ENCODE measurements around the gene BRK1.
"Not testable (repeated sequence)": the region's sequence is repeated elsewhere in the genome, so short reads cannot be mapped to it uniquely, and the experiment has no call there.

Gene BRK1

DNA sequence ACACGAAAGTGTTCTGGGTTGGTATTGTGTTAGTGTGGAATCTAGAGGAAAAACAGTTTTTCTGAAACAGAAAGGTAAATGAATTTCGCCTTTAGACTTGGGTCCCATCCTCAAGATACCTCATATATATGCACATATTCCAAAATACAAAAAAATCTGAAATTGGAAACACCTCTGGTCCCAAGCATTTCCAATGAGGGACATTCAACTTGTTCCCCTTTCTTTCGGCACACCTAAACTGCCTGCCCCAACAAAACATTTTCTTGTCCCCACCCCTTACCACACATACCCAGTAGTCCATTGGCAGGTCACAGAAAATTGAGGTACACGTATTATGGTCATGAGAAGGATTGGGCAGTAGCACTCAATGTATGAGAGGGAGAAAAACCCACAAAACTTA is 40.2 kb downstream of the BRK1 start:
- H4K20me1 ChIP-seq (ENCODE audit: insufficient read depth, low read length): no peaks in the 10 kb centered on the region
- H3K4me3 ChIP-seq (ENCODE audit: low read depth, low read length, poor library complexity, severe bottlenecking): no peak overlapping the region
- no peaks in the 10 kb centered on the region for H3K79me2 ChIP-seq (ENCODE audit: insufficient read depth, low read length)
- H3K27ac ChIP-seq (ENCODE audit: low read depth, low read length, poor library complexity, severe bottlenecking): no peak overlapping the region
- TF ChIP-seq, protein P1, sequence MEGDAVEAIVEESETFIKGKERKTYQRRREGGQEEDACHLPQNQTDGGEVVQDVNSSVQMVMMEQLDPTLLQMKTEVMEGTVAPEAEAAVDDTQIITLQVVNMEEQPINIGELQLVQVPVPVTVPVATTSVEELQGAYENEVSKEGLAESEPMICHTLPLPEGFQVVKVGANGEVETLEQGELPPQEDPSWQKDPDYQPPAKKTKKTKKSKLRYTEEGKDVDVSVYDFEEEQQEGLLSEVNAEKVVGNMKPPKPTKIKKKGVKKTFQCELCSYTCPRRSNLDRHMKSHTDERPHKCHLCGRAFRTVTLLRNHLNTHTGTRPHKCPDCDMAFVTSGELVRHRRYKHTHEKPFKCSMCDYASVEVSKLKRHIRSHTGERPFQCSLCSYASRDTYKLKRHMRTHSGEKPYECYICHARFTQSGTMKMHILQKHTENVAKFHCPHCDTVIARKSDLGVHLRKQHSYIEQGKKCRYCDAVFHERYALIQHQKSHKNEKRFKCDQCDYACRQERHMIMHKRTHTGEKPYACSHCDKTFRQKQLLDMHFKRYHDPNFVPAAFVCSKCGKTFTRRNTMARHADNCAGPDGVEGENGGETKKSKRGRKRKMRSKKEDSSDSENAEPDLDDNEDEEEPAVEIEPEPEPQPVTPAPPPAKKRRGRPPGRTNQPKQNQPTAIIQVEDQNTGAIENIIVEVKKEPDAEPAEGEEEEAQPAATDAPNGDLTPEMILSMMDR (IDR thresholded peaks at IDR 0.05; ENCODE audit: low read length): no peak
- no peak for TF ChIP-seq EZH2 (IDR thresholded peaks at IDR 0.05; ENCODE audit: borderline replicate concordance, low read length)
- H3K36me3 ChIP-seq (ENCODE audit: insufficient read depth, low read length): peaks cover 30% of the 10 kb centered on the region
- H3F3A ChIP-seq (ENCODE audit: insufficient read depth, low read length): no peaks in the 10 kb centered on the region
- H2AFZ ChIP-seq (ENCODE audit: low read length): no peak overlapping the region
- no peaks in the 10 kb centered on the region for H3K9me3 ChIP-seq (ENCODE audit: low read length)
- no peak overlapping the region for H3K9ac ChIP-seq (ENCODE audit: low read length)
- H3K27me3 ChIP-seq (ENCODE audit: insufficient read depth, low read length): no peaks in the 10 kb centered on the region
- no peaks in the 10 kb centered on the region for H3K4me1 ChIP-seq (ENCODE audit: insufficient read depth, low read length, severe bottlenecking)
- H3K9me2 ChIP-seq (ENCODE audit: low read depth, low read length): no peaks in the 10 kb centered on the region
- no peak overlapping the region for H3K4me2 ChIP-seq (ENCODE audit: low read length)

DNA sequence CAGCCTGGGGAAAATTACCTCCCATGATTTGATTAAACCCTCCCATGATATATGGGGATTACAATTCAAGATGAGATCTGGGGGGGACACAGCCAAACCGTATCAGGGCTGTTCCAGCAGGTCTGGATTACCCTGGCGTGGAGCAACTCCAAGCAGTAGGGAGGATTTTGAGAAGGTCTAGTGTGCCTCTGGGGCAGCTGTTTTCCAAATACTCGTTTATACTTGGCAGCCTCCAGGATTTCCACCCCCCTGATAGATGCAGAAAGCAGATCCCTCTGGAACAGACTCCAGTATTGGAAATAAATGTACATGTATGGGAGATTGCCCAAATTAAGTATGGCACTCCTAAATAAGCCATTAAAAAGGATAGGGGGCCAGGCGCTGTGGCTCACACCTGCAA is 41.6 kb downstream of the BRK1 start:
- H2AFZ ChIP-seq (ENCODE audit: low read length): no peak overlapping the region

DNA sequence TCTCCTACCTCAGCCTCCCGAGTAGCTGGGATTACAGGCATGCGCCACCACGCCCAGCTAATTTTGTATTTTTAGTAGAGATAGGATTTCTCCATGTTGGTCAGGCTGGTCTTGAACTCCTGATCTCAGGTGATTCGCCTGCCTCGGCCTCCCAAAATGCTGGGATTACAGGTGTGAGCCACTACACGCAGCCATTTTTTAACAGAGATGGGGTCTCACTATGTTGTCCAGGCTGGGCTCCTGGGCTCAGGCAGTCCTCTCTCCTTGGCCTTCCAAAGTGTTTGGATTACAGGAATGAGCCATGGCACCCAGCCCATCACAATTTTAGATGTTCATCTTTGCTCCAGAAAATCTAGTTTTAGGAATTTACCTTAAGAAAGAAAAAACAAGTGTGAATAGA is 43.1 kb downstream of the BRK1 start:
- H3K79me2 ChIP-seq (ENCODE audit: insufficient read depth, low read length); H3K9me2 ChIP-seq (ENCODE audit: low read depth, low read length); H3K4me1 ChIP-seq (ENCODE audit: insufficient read depth, low read length, severe bottlenecking); H3K4me3 ChIP-seq (ENCODE audit: low read depth, low read length, poor library complexity, severe bottlenecking); H3K36me3 ChIP-seq (ENCODE audit: insufficient read depth, low read length); H3K27ac ChIP-seq (ENCODE audit: low read depth, low read length, poor library complexity, severe bottlenecking); H2AFZ ChIP-seq (ENCODE audit: low read length); H4K20me1 ChIP-seq (ENCODE audit: insufficient read depth, low read length); H3F3A ChIP-seq (ENCODE audit: insufficient read depth, low read length); H3K9me3 ChIP-seq (ENCODE audit: low read length); H3K9ac ChIP-seq (ENCODE audit: low read length); H3K4me2 ChIP-seq (ENCODE audit: low read length); H3K27me3 ChIP-seq (ENCODE audit: insufficient read depth, low read length): not testable (repeated sequence)

More for the DNA sequence above, 41.6 kb downstream of the BRK1 start:
- H3K27ac ChIP-seq (ENCODE audit: low read depth, low read length, poor library complexity, severe bottlenecking): no peak overlapping the region
- peaks cover 16% of the 10 kb centered on the region for H3K36me3 ChIP-seq (ENCODE audit: insufficient read depth, low read length)
- H3K9me3 ChIP-seq (ENCODE audit: low read length): no peaks in the 10 kb centered on the region
- H3K4me2 ChIP-seq (ENCODE audit: low read length): no peak overlapping the region
- TF ChIP-seq, protein P1 (IDR thresholded peaks at IDR 0.05; ENCODE audit: low read length): no peak
- TF ChIP-seq EZH2 (IDR thresholded peaks at IDR 0.05; ENCODE audit: borderline replicate concordance, low read length): no peak
- no peak overlapping the region for H3K4me3 ChIP-seq (ENCODE audit: low read depth, low read length, poor library complexity, severe bottlenecking)
- H3K9ac ChIP-seq (ENCODE audit: low read length): no peak overlapping the region
- H3K4me1 ChIP-seq (ENCODE audit: insufficient read depth, low read length, severe bottlenecking): peaks cover 3% of the 10 kb centered on the region
- H3K27me3 ChIP-seq (ENCODE audit: insufficient read depth, low read length): no peaks in the 10 kb centered on the region
- H4K20me1 ChIP-seq (ENCODE audit: insufficient read depth, low read length): no peaks in the 10 kb centered on the region
- no peaks in the 10 kb centered on the region for H3K79me2 ChIP-seq (ENCODE audit: insufficient read depth, low read length)
- no peaks in the 10 kb centered on the region for H3K9me2 ChIP-seq (ENCODE audit: low read depth, low read length)
- no peaks in the 10 kb centered on the region for H3F3A ChIP-seq (ENCODE audit: insufficient read depth, low read length)

DNA sequence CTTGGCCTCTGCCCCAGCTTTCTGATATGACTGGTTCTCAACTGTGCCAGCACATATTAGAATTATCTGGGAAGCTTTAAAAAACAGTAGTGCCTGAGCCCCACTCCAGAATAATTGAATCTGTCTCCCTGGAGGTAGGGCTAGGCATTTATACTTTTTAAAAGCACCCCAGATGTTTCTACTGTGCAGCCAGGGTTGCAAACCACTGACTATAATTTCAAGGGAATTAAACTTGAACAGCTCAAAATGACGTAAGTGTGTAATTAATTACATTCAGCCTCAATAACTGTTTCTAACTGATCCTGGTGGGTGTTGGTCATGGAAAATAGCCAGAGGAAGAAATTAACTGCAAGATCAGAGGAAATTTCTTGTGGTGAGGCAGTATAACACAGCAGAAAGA is 44.9 kb downstream of the BRK1 start:
- no peaks in the 10 kb centered on the region for H3K36me3 ChIP-seq (ENCODE audit: insufficient read depth, low read length)
- no peaks in the 10 kb centered on the region for H4K20me1 ChIP-seq (ENCODE audit: insufficient read depth, low read length)
- H3K4me2 ChIP-seq (ENCODE audit: low read length): no peak overlapping the region
- H3K9me2 ChIP-seq (ENCODE audit: low read depth, low read length): no peaks in the 10 kb centered on the region
- H3K79me2 ChIP-seq (ENCODE audit: insufficient read depth, low read length): no peaks in the 10 kb centered on the region
- no peaks in the 10 kb centered on the region for H3K27me3 ChIP-seq (ENCODE audit: insufficient read depth, low read length)
- H3K27ac ChIP-seq (ENCODE audit: low read depth, low read length, poor library complexity, severe bottlenecking): no peak overlapping the region
- no peaks in the 10 kb centered on the region for H3K9me3 ChIP-seq (ENCODE audit: low read length)
- H2AFZ ChIP-seq (ENCODE audit: low read length): no peak overlapping the region
- no peaks in the 10 kb centered on the region; the same call in 1 of the 2 replicates for H3F3A ChIP-seq (ENCODE audit: insufficient read depth, low read length)
- TF ChIP-seq, protein P1 (IDR thresholded peaks at IDR 0.05; ENCODE audit: low read length): no peak
- TF ChIP-seq EZH2 (IDR thresholded peaks at IDR 0.05; ENCODE audit: borderline replicate concordance, low read length): no peak
- no peak overlapping the region for H3K9ac ChIP-seq (ENCODE audit: low read length)
- no peak overlapping the region for H3K4me3 ChIP-seq (ENCODE audit: low read depth, low read length, poor library complexity, severe bottlenecking)
- peaks cover 8% of the 10 kb centered on the region for H3K4me1 ChIP-seq (ENCODE audit: insufficient read depth, low read length, severe bottlenecking)
